Tibial nerve (tissue), 4 donors: Measurements from ENCODE around the gene CDHR1. TPM values are rescaled to one million over a fixed set of nuclear protein-coding genes. Genes with fewer than 3 reads are reported as not detected.

Experiments
- DNase-seq, 2 donors: peaks; one replicate each; pipeline ENCODE4 v3.0.0-alpha.2; 2019; ENCODE audit warnings: low spot score in 2 of 2
- H3K27ac ChIP-seq, 4 donors: fragments of 200-600 bp; sonication (generic) in 3 of 4; one replicate each; pipeline ENCODE4 v1.5.1; 2017 to 2019; ENCODE audit warnings: mild to moderate bottlenecking in 1 of 4
- H3K27me3 ChIP-seq, 2 donors: fragments of 200-600 bp; sonication (generic) in 1 of 2; one replicate each; pipeline versions ENCODE4 v1.5.1 to v1.6.0; 2017 to 2019
- H3K36me3 ChIP-seq, 3 donors: fragments of 200-600 bp; sonication (generic); one replicate each; pipeline ENCODE4 v1.5.1; 2018 to 2019
- H3K4me1 ChIP-seq, 4 donors: fragments of 200-600 bp; sonication (generic) in 3 of 4; one replicate each; pipeline ENCODE4 v1.5.1; 2017 to 2019
- H3K4me3 ChIP-seq, 4 donors: fragments of 200-600 bp; sonication (generic) in 3 of 4; one replicate each; pipeline ENCODE4 v1.5.1; 2017 to 2019; ENCODE audit warnings: mild to moderate bottlenecking in 1 of 4, moderate library complexity in 1 of 4
- H3K9me3 ChIP-seq, 4 donors: fragments of 200-600 bp; sonication (generic) in 3 of 4; one replicate each; pipeline ENCODE4 v1.5.1; 2017 to 2019
- CTCF ChIP-seq, 5 experiments: fragments of 200-600 bp in 3 of 5; fragments of 450-650 bp in 2 of 5; sonication (generic) in 3 of 5; IDR thresholded peaks; one replicate each; pipeline ENCODE4 v1.5.1; 2016 to 2019; ENCODE audit warnings: antibody characterized with exemption in 5 of 5, mild to moderate bottlenecking in 3 of 5, moderate library complexity in 2 of 5
- EP300 ChIP-seq, 2 donors: sonication (generic); formaldehyde crosslinking; IDR thresholded peaks; one replicate each; pipeline ENCODE4 v1.6.1; 2017; ENCODE audit warnings: antibody characterized with exemption in 2 of 2, mild to moderate bottlenecking in 1 of 2
- POLR2A ChIP-seq, 2 donors: fragments of 450-650 bp; IDR thresholded peaks; one replicate each; pipeline ENCODE4 v1.6.1; 2017; ENCODE audit warnings: antibody characterized with exemption in 2 of 2, mild to moderate bottlenecking in 2 of 2, moderate library complexity in 2 of 2
- WGBS, 2 donors: methylation state at CpG; one replicate each; pipeline ENCODE4 v1.1.5; 2018; 5-methylcytosine and 5-hydroxymethylcytosine counted together
- total RNA-seq, 4 donors: library from RNA; depleted of rRNA; stranded (reverse); fragments of >200 nt; gene quantifications; one replicate each; pipeline ENCODE4 v1.1.0, GENCODE V29; 2016

Gene CDHR1
- total RNA-seq, 4 donors from 2014 or later = 0.30 to 1.0 (median 0.44) TPM; not detected in 1

GRCh38 chr10:84214046-84214572, 19.8 kb downstream of the CDHR1 start:
- H3K36me3 ChIP-seq = no peaks in the 10 kb centered on the region
- no peak overlapping the region for H3K27ac ChIP-seq
- H3K9me3 ChIP-seq = no peaks in the 10 kb centered on the region
- no peaks in the 10 kb centered on the region for H3K27me3 ChIP-seq
- H3K4me1 ChIP-seq = no peaks in the 10 kb centered on the region
- 60 to 75% methylated on average over 25 of the region's 25 CpGs for WGBS, 2 donors
- H3K4me3 ChIP-seq = no peak overlapping the region
- DNase-seq = no peak
- TF ChIP-seq POLR2A (IDR thresholded peaks at IDR 0.05) = no peak
- no peak for TF ChIP-seq CTCF (IDR thresholded peaks at IDR 0.05)
- TF ChIP-seq EP300 (IDR thresholded peaks at IDR 0.05) = no peak

- whole genome bisulfite sequencing, 2 donors = 46 to 53% methylated on average over 12 of the region's 12 CpGs
- no peak for DNase-seq
- Histone ChIP-seq H3K4me3 (no peak overlapping the region), H3K27ac (no peak overlapping the region), H3K27me3 (no peaks in the 10 kb centered on the region), H3K36me3 (no peaks in the 10 kb centered on the region), H3K4me1 (no peaks in the 10 kb centered on the region), H3K9me3 (no peaks in the 10 kb centered on the region)
- no peak for TF ChIP-seq POLR2A (IDR thresholded peaks at IDR 0.05)
- peak in 1 of 5 experiments; percentile 24 for TF ChIP-seq CTCF (IDR thresholded peaks at IDR 0.05)
- TF ChIP-seq EP300 (IDR thresholded peaks at IDR 0.05) = no peak
These were observed 20.4 kb downstream of the CDHR1 start for GRCh38 chr10:84214612-84215235.

- no peak overlapping the region for H3K27ac ChIP-seq
- H3K36me3 ChIP-seq = no peaks in the 10 kb centered on the region
- H3K4me1 ChIP-seq = no peaks in the 10 kb centered on the region
- no peaks in the 10 kb centered on the region for H3K27me3 ChIP-seq
- 85 to 89% methylated on average over 9 of the region's 9 CpGs for WGBS, 2 donors
- H3K9me3 ChIP-seq = no peaks in the 10 kb centered on the region
- DNase-seq = no peak
- H3K4me3 ChIP-seq = no peak overlapping the region
- TF ChIP-seq CTCF (IDR thresholded peaks at IDR 0.05) = no peak
- no peak for TF ChIP-seq EP300 (IDR thresholded peaks at IDR 0.05)
- no peak for TF ChIP-seq POLR2A (IDR thresholded peaks at IDR 0.05)
These were observed 22.5 kb downstream of the CDHR1 start for GRCh38 chr10:84216834-84217233.

- WGBS, 2 donors = 83 to 88% methylated on average over 4 of the region's 4 CpGs
- Histone ChIP-seq H3K4me1 (no peaks in the 10 kb centered on the region), H3K36me3 (no peaks in the 10 kb centered on the region), H3K9me3 (no peaks in the 10 kb centered on the region), H3K27ac (no peak overlapping the region), H3K4me3 (no peak overlapping the region), H3K27me3 (no peaks in the 10 kb centered on the region)
- DNase-seq = no peak
- TF ChIP-seq EP300 (IDR thresholded peaks at IDR 0.05) = no peak
- TF ChIP-seq CTCF (IDR thresholded peaks at IDR 0.05) = no peak
These were observed 23.4 kb downstream of the CDHR1 start for GRCh38 chr10:84217746-84218145.

- Histone ChIP-seq H3K4me3 (no peak overlapping the region), H3K27me3 (no peaks in the 10 kb centered on the region), H3K4me1 (no peaks in the 10 kb centered on the region), H3K9me3 (no peaks in the 10 kb centered on the region), H3K27ac (no peak overlapping the region), H3K36me3 (no peaks in the 10 kb centered on the region)
- DNase-seq = no peak
- WGBS, 2 donors = 86 to 90% methylated on average over 8 of the region's 8 CpGs
- TF ChIP-seq POLR2A (IDR thresholded peaks at IDR 0.05) = no peak
These were observed 27.6 kb downstream of the CDHR1 start for GRCh38 chr10:84221916-84222315.
